Activated T-cell treated with anti-CD3 and anti-CD28 coated beads, Interleukin-2, amount 50 U/mL, for 24 hours (primary cell): ENCODE data around the gene DRC7.

Experiments
- DNase-seq: peaks from one replicate; pipeline ENCODE4 v3.0.0-alpha.2; 2020
- H3K27ac Mint-ChIP-seq: 2 replicates; pipeline ENCODE4 v1.8.0; 2020; ENCODE audit warnings: mild to moderate bottlenecking, mixed read lengths
- H3K27me3 Mint-ChIP-seq: 2 replicates; pipeline ENCODE4 v1.8.0; 2020; ENCODE audit warnings: mixed read lengths
- H3K36me3 Mint-ChIP-seq: 2 replicates; pipeline ENCODE4 v1.8.0; 2020; ENCODE audit warnings: low read depth, mixed read lengths
- H3K4me1 Mint-ChIP-seq: 2 replicates; pipeline ENCODE4 v1.8.0; 2020; ENCODE audit warnings: low read depth, mixed read lengths
- H3K4me3 Mint-ChIP-seq: 2 replicates; pipeline ENCODE4 v1.8.0; 2020; ENCODE audit warnings: mild to moderate bottlenecking, moderate library complexity, mixed read lengths
- H3K9me3 Mint-ChIP-seq: 2 replicates; pipeline ENCODE4 v1.8.0; 2020; ENCODE audit warnings: mixed read lengths

Gene DRC7

GRCh38 chr16:57679767-57680482 lies 14.7 kb upstream of the DRC7 start:
- DNase-seq, result no peak
- Mint-ChIP-seq H3K36me3 (no peaks in the 10 kb centered on the region), H3K27me3 (no peaks in the 10 kb centered on the region), H3K27ac (no peak overlapping the region), H3K4me3 (no peak overlapping the region), H3K9me3 (no peaks in the 10 kb centered on the region), H3K4me1 (no peaks in the 10 kb centered on the region)

- Mint-ChIP-seq H3K27me3 (no peaks in the 10 kb centered on the region), H3K27ac (no peak overlapping the region), H3K4me1 (no peaks in the 10 kb centered on the region), H3K36me3 (no peaks in the 10 kb centered on the region), H3K9me3 (no peaks in the 10 kb centered on the region), H3K4me3 (no peak overlapping the region)
- no peak for DNase-seq
Observed at GRCh38 chr16:57680842-57681375, 13.7 kb upstream of the DRC7 start.

- Mint-ChIP-seq H3K4me1 (no peaks in the 10 kb centered on the region), H3K27me3 (no peaks in the 10 kb centered on the region), H3K9me3 (no peaks in the 10 kb centered on the region)
Observed at GRCh38 chr16:57681950-57682728, 12.5 kb upstream of the DRC7 start.

GRCh38 chr16:57682809-57683635 lies 11.6 kb upstream of the DRC7 start:
- H3K27ac Mint-ChIP-seq, result no peak overlapping the region

More at GRCh38 chr16:57681950-57682728, 12.5 kb upstream of the DRC7 start:
- no peak overlapping the region for H3K4me3 Mint-ChIP-seq
- H3K36me3 Mint-ChIP-seq, result no peaks in the 10 kb centered on the region
- no peak overlapping the region for H3K27ac Mint-ChIP-seq
- DNase-seq, result no peak

GRCh38 chr16:57683636-57684545 lies 10.7 kb upstream of the DRC7 start:
- no peaks in the 10 kb centered on the region for H3K27me3 Mint-ChIP-seq
- no peak overlapping the region for H3K4me3 Mint-ChIP-seq
- H3K4me1 Mint-ChIP-seq, result no peaks in the 10 kb centered on the region
- no peak for DNase-seq
- H3K9me3 Mint-ChIP-seq, result no peaks in the 10 kb centered on the region
- no peak overlapping the region for H3K27ac Mint-ChIP-seq
- no peaks in the 10 kb centered on the region for H3K36me3 Mint-ChIP-seq

More at GRCh38 chr16:57682809-57683635, 11.6 kb upstream of the DRC7 start:
- DNase-seq, result no peak
- Mint-ChIP-seq H3K27me3 (no peaks in the 10 kb centered on the region), H3K4me1 (no peaks in the 10 kb centered on the region), H3K36me3 (no peaks in the 10 kb centered on the region), H3K9me3 (no peaks in the 10 kb centered on the region), H3K4me3 (no peak overlapping the region)

- no peak for DNase-seq
- no peaks in the 10 kb centered on the region for H3K36me3 Mint-ChIP-seq
- no peaks in the 10 kb centered on the region for H3K9me3 Mint-ChIP-seq
- H3K27me3 Mint-ChIP-seq, result no peaks in the 10 kb centered on the region
- H3K27ac Mint-ChIP-seq, result no peak overlapping the region
- peaks cover 8% of the 10 kb centered on the region for H3K4me1 Mint-ChIP-seq
- no peak overlapping the region for H3K4me3 Mint-ChIP-seq
Observed at GRCh38 chr16:57684626-57685358, 9.8 kb upstream of the DRC7 start.

- Mint-ChIP-seq H3K36me3 (no peaks in the 10 kb centered on the region), H3K27me3 (no peaks in the 10 kb centered on the region), H3K9me3 (no peaks in the 10 kb centered on the region), H3K4me1 (peaks cover 14% of the 10 kb centered on the region), H3K4me3 (no peak overlapping the region), H3K27ac (no peak overlapping the region)
- no peak for DNase-seq
Observed at GRCh38 chr16:57685633-57686032, 9.0 kb upstream of the DRC7 start.

GRCh38 chr16:57686577-57686976 lies 8.0 kb upstream of the DRC7 start:
- H3K27ac Mint-ChIP-seq, result no peak overlapping the region
- H3K4me3 Mint-ChIP-seq, result no peak overlapping the region
- no peaks in the 10 kb centered on the region for H3K27me3 Mint-ChIP-seq
- H3K9me3 Mint-ChIP-seq, result no peaks in the 10 kb centered on the region
- no peak for DNase-seq
- no peaks in the 10 kb centered on the region for H3K36me3 Mint-ChIP-seq
- peaks cover 14% of the 10 kb centered on the region for H3K4me1 Mint-ChIP-seq

GRCh38 chr16:57687363-57687929 lies 7.2 kb upstream of the DRC7 start:
- Mint-ChIP-seq H3K27me3 (no peaks in the 10 kb centered on the region), H3K27ac (no peak overlapping the region), H3K4me3 (no peak overlapping the region), H3K4me1 (peaks cover 14% of the 10 kb centered on the region), H3K36me3 (no peaks in the 10 kb centered on the region), H3K9me3 (no peaks in the 10 kb centered on the region)
- DNase-seq, result no peak

- no peak for DNase-seq
- H3K4me1 Mint-ChIP-seq, result peaks cover 14% of the 10 kb centered on the region
- no peak overlapping the region for H3K27ac Mint-ChIP-seq
- no peaks in the 10 kb centered on the region for H3K36me3 Mint-ChIP-seq
- H3K27me3 Mint-ChIP-seq, result no peaks in the 10 kb centered on the region
- H3K4me3 Mint-ChIP-seq, result no peak overlapping the region
- H3K9me3 Mint-ChIP-seq, result no peaks in the 10 kb centered on the region
Observed at GRCh38 chr16:57688487-57688986, 6.1 kb upstream of the DRC7 start.

- peaks cover 14% of the 10 kb centered on the region for H3K4me1 Mint-ChIP-seq
- H3K27me3 Mint-ChIP-seq, result no peaks in the 10 kb centered on the region
- H3K9me3 Mint-ChIP-seq, result no peaks in the 10 kb centered on the region
- H3K4me3 Mint-ChIP-seq, result no peak overlapping the region
- H3K36me3 Mint-ChIP-seq, result no peaks in the 10 kb centered on the region
- peak overlapping the region; percentile 82 for H3K27ac Mint-ChIP-seq
- DNase-seq, result no peak
Observed at GRCh38 chr16:57688987-57689761, 5.4 kb upstream of the DRC7 start.

GRCh38 chr16:57689762-57690558 lies 4.6 kb upstream of the DRC7 start:
- peak; percentile 59 for DNase-seq
- Mint-ChIP-seq H3K9me3 (no peaks in the 10 kb centered on the region), H3K4me1 (peaks cover 18% of the 10 kb centered on the region), H3K27me3 (no peaks in the 10 kb centered on the region), H3K4me3 (no peak overlapping the region), H3K27ac (peak overlapping the region; percentile 78), H3K36me3 (no peaks in the 10 kb centered on the region)
